ENCODE results near the gene POMT2.
"Not testable (repeated sequence)": the region's sequence is repeated elsewhere in the genome, so short reads cannot be mapped to it uniquely, and the experiment has no call there.

Gene POMT2

GRCh38 chr14:77320238-77320935 is at the start of gene POMT2:
Gene POMT2 (minus strand): TSS chr14:77320883. CDS start chr14:77320681, 202 bp downstream.
- DNase-seq (ENCODE audit: low read depth, low spot score), result peak; percentile 82

- DNase-seq (ENCODE audit: low read depth, low spot score), result no peak
Observed at GRCh38 chr14:77369285-77369684, 48.6 kb upstream of the POMT2 start.

GRCh38 chr14:77364146-77364545 is 43.5 kb upstream of the POMT2 start:
- DNase-seq (ENCODE audit: low read depth, low spot score), result no peak

- no peak for DNase-seq (ENCODE audit: low read depth, low spot score)
Observed at GRCh38 chr14:77359626-77360025, 38.9 kb upstream of the POMT2 start.

GRCh38 chr14:77356899-77357298 is 36.2 kb upstream of the POMT2 start:
- no peak for DNase-seq (ENCODE audit: low read depth, low spot score)

- no peak for DNase-seq (ENCODE audit: low read depth, low spot score)
Observed at GRCh38 chr14:77355811-77356210, 35.1 kb upstream of the POMT2 start.

GRCh38 chr14:77353469-77354141 is 32.9 kb upstream of the POMT2 start:
- DNase-seq (ENCODE audit: low read depth, low spot score), result no peak

- no peak for DNase-seq (ENCODE audit: low read depth, low spot score)
Observed at GRCh38 chr14:77347751-77348150, 27.1 kb upstream of the POMT2 start.

- no peak for DNase-seq (ENCODE audit: low read depth, low spot score)
Observed at GRCh38 chr14:77346495-77346894, 25.8 kb upstream of the POMT2 start.

GRCh38 chr14:77344377-77344996 is 23.8 kb upstream of the POMT2 start:
- no peak for DNase-seq (ENCODE audit: low read depth, low spot score)

GRCh38 chr14:77343662-77344061 is 23.0 kb upstream of the POMT2 start:
- no peak for DNase-seq (ENCODE audit: low read depth, low spot score)

- DNase-seq (ENCODE audit: low read depth, low spot score), result no peak
Observed at GRCh38 chr14:77342726-77343397, 22.2 kb upstream of the POMT2 start.

- DNase-seq (ENCODE audit: low read depth, low spot score), result no peak
Observed at GRCh38 chr14:77340389-77340788, 19.7 kb upstream of the POMT2 start.

GRCh38 chr14:77339407-77339806 is 18.7 kb upstream of the POMT2 start:
- no peak for DNase-seq (ENCODE audit: low read depth, low spot score)

- no peak for DNase-seq (ENCODE audit: low read depth, low spot score)
Observed at GRCh38 chr14:77338302-77338701, 17.6 kb upstream of the POMT2 start.

- DNase-seq (ENCODE audit: low read depth, low spot score), result no peak
Observed at GRCh38 chr14:77337880-77338279, 17.2 kb upstream of the POMT2 start.

GRCh38 chr14:77337255-77337654 is 16.6 kb upstream of the POMT2 start:
- not testable (repeated sequence) for DNase-seq (ENCODE audit: low read depth, low spot score)

GRCh38 chr14:77335576-77335975 is 14.9 kb upstream of the POMT2 start:
- DNase-seq (ENCODE audit: low read depth, low spot score), result no peak

GRCh38 chr14:77329872-77330271 is 9.2 kb upstream of the POMT2 start:
- DNase-seq (ENCODE audit: low read depth, low spot score), result no peak

- DNase-seq (ENCODE audit: low read depth, low spot score), result no peak
Observed at GRCh38 chr14:77327111-77327510, 6.4 kb upstream of the POMT2 start.

- no peak for DNase-seq (ENCODE audit: low read depth, low spot score)
Observed at GRCh38 chr14:77325746-77326094, 5.0 kb upstream of the POMT2 start.

Measured in activated CD4-positive, CD25-positive, alpha-beta regulatory T cell treated with anti-CD3 and anti-CD28 coated beads, Interleukin-2, amount 50 U/mL, for 16 hours (primary cell).